Umbilical cord (tissue), 2 donors: Measurements from ENCODE around the gene ANXA11. TPM values are rescaled to one million over a fixed set of nuclear protein-coding genes. Genes with fewer than 3 reads are reported as not detected.

Source experiments
- DNase-seq: peaks from one replicate; pipeline ENCODE4 v3.0.0-alpha.2; 2015; ENCODE audit warnings: low spot score
- total RNA-seq: library from RNA; depleted of rRNA; stranded (reverse); fragments of >200 nt; gene quantifications from one replicate; pipeline ENCODE4 v1.2.3, GENCODE V29; 2014; ENCODE audit warnings: low replicate concordance; ENCODE audit not compliant: insufficient read depth

ANXA11 gene
- total RNA-seq, 1 donor from 2014 or later = 65.0 TPM

GRCh38 chr10:80188713-80189112 lies 16.6 kb downstream of the ANXA11 start:
- DNase-seq = no peak

- DNase-seq = no peak
These were observed 17.6 kb downstream of the ANXA11 start for GRCh38 chr10:80187465-80188409.

GRCh38 chr10:80187060-80187459 lies 18.3 kb downstream of the ANXA11 start:
- DNase-seq = no peak

- no peak for DNase-seq
These were observed 18.8 kb downstream of the ANXA11 start for GRCh38 chr10:80186364-80187012.

- DNase-seq = no peak
These were observed 19.6 kb downstream of the ANXA11 start for GRCh38 chr10:80185578-80186299.

GRCh38 chr10:80184291-80184690 lies 21.0 kb downstream of the ANXA11 start:
- no peak for DNase-seq

- no peak for DNase-seq
These were observed 21.9 kb downstream of the ANXA11 start for GRCh38 chr10:80183436-80183835.

GRCh38 chr10:80182986-80183385 lies 22.4 kb downstream of the ANXA11 start:
- no peak for DNase-seq

GRCh38 chr10:80177781-80178636 lies 27.3 kb downstream of the ANXA11 start:
- no peak for DNase-seq

GRCh38 chr10:80176526-80176925 lies 28.8 kb downstream of the ANXA11 start:
- no peak for DNase-seq

- no peak for DNase-seq
These were observed 30.5 kb downstream of the ANXA11 start for GRCh38 chr10:80174641-80175395.

- DNase-seq = no peak
These were observed 31.9 kb downstream of the ANXA11 start for GRCh38 chr10:80173466-80173865.

GRCh38 chr10:80172896-80173295 lies 32.4 kb downstream of the ANXA11 start:
- DNase-seq = no peak

GRCh38 chr10:80171248-80171660 lies 34.1 kb downstream of the ANXA11 start:
- no peak for DNase-seq

- no peak for DNase-seq
These were observed 34.7 kb downstream of the ANXA11 start for GRCh38 chr10:80170641-80171040.

- DNase-seq = no peak
These were observed 35.3 kb downstream of the ANXA11 start for GRCh38 chr10:80170026-80170425.

- no peak for DNase-seq
These were observed 36.5 kb downstream of the ANXA11 start for GRCh38 chr10:80168679-80169380.

GRCh38 chr10:80168162-80168511 lies 37.2 kb downstream of the ANXA11 start:
- no peak for DNase-seq

- no peak for DNase-seq
These were observed 37.7 kb downstream of the ANXA11 start for GRCh38 chr10:80167471-80168161.
